Measurements from ENCODE around the gene DHH. TPM values are rescaled to one million over a fixed set of nuclear protein-coding genes. Genes with fewer than 3 reads are reported as not detected.

Gene DHH
- total RNA-seq, 1 experiment from 2014 or later: 0.15 TPM

GRCh38 chr12:49133590-49133989, 39.0 kb upstream of the DHH start (continued):
- TF ChIP-seq, protein P1, sequence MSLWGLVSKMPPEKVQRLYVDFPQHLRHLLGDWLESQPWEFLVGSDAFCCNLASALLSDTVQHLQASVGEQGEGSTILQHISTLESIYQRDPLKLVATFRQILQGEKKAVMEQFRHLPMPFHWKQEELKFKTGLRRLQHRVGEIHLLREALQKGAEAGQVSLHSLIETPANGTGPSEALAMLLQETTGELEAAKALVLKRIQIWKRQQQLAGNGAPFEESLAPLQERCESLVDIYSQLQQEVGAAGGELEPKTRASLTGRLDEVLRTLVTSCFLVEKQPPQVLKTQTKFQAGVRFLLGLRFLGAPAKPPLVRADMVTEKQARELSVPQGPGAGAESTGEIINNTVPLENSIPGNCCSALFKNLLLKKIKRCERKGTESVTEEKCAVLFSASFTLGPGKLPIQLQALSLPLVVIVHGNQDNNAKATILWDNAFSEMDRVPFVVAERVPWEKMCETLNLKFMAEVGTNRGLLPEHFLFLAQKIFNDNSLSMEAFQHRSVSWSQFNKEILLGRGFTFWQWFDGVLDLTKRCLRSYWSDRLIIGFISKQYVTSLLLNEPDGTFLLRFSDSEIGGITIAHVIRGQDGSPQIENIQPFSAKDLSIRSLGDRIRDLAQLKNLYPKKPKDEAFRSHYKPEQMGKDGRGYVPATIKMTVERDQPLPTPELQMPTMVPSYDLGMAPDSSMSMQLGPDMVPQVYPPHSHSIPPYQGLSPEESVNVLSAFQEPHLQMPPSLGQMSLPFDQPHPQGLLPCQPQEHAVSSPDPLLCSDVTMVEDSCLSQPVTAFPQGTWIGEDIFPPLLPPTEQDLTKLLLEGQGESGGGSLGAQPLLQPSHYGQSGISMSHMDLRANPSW (CRISPR knock-in tag; conservative IDR thresholded peaks at IDR 0.05; ENCODE audit: low read depth): no peak
- no peak for TF ChIP-seq ZNF138 (CRISPR knock-in tag; conservative IDR thresholded peaks at IDR 0.05)
- TF ChIP-seq OVOL2 (CRISPR knock-in tag; IDR thresholded peaks at IDR 0.05; ENCODE audit: borderline replicate concordance): no peak
- TF ChIP-seq GTF2I (CRISPR knock-in tag; conservative IDR thresholded peaks at IDR 0.05): no peak
- TF ChIP-seq PRRX2 (CRISPR knock-in tag; IDR thresholded peaks at IDR 0.05): no peak
- TF ChIP-seq MXD4 (CRISPR knock-in tag; IDR thresholded peaks at IDR 0.05; ENCODE audit: borderline replicate concordance): no peak
- no peak for TF ChIP-seq FOXP1 (CRISPR knock-in tag; IDR thresholded peaks at IDR 0.05; ENCODE audit: borderline replicate concordance)
- no peak for TF ChIP-seq GABPB1 (CRISPR knock-in tag; IDR thresholded peaks at IDR 0.05)
- TF ChIP-seq, protein P2, sequence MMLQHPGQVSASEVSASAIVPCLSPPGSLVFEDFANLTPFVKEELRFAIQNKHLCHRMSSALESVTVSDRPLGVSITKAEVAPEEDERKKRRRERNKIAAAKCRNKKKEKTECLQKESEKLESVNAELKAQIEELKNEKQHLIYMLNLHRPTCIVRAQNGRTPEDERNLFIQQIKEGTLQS (CRISPR knock-in tag; conservative IDR thresholded peaks at IDR 0.05): no peak
- TF ChIP-seq ARID4B (CRISPR knock-in tag; IDR thresholded peaks at IDR 0.05; ENCODE audit: borderline replicate concordance): no peak
- TF ChIP-seq, protein P3, sequence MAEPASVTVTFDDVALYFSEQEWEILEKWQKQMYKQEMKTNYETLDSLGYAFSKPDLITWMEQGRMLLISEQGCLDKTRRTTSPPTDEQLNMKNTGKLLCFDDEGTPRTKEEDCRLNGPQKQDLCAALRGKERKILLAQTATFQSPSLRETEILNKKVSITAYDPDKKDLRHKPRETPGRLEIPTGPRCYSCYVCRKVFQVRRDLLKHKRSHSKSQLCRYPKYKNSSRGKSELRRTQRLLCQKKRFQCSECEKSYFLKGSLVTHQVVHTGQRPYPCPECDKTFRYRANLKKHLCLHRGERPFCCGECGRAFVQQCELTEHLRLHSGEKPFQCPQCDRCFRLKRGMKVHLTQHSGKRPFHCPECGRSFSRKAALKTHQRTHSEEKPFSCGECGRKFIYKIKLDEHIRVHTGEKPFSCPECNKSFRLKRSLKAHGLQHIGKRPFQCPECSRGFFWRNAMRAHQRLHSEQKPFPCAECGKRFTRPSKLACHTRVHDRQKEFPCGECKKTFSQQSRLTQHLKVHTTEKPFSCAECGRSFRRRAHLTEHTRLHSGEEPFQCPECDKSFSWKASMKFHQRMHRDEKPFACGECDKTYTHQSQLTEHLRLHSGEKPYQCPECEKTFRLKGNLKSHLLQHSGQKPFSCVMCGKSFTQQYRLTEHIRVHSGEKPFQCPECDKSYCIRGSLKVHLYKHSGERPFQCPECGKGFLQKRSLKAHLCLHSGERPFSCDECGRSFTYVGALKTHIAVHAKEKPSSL (CRISPR knock-in tag; conservative IDR thresholded peaks at IDR 0.05): no peak
- TF ChIP-seq, protein P4, sequence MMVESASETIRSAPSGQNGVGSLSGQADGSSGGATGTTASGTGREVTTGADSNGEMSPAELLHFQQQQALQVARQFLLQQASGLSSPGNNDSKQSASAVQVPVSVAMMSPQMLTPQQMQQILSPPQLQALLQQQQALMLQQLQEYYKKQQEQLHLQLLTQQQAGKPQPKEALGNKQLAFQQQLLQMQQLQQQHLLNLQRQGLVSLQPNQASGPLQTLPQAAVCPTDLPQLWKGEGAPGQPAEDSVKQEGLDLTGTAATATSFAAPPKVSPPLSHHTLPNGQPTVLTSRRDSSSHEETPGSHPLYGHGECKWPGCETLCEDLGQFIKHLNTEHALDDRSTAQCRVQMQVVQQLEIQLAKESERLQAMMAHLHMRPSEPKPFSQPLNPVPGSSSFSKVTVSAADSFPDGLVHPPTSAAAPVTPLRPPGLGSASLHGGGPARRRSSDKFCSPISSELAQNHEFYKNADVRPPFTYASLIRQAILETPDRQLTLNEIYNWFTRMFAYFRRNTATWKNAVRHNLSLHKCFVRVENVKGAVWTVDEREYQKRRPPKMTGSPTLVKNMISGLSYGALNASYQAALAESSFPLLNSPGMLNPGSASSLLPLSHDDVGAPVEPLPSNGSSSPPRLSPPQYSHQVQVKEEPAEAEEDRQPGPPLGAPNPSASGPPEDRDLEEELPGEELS (CRISPR knock-in tag; IDR thresholded peaks at IDR 0.05): no peak

- TF ChIP-seq, protein P4 (CRISPR knock-in tag; IDR thresholded peaks at IDR 0.05): no peak
- TF ChIP-seq, protein P5, sequence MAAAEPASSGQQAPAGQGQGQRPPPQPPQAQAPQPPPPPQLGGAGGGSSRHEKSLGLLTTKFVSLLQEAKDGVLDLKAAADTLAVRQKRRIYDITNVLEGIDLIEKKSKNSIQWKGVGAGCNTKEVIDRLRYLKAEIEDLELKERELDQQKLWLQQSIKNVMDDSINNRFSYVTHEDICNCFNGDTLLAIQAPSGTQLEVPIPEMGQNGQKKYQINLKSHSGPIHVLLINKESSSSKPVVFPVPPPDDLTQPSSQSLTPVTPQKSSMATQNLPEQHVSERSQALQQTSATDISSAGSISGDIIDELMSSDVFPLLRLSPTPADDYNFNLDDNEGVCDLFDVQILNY (CRISPR knock-in tag; IDR thresholded peaks at IDR 0.05): no peak
- TF ChIP-seq, protein P6, sequence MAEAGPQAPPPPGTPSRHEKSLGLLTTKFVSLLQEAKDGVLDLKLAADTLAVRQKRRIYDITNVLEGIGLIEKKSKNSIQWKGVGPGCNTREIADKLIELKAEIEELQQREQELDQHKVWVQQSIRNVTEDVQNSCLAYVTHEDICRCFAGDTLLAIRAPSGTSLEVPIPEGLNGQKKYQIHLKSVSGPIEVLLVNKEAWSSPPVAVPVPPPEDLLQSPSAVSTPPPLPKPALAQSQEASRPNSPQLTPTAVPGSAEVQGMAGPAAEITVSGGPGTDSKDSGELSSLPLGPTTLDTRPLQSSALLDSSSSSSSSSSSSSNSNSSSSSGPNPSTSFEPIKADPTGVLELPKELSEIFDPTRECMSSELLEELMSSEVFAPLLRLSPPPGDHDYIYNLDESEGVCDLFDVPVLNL (CRISPR knock-in tag; IDR thresholded peaks at IDR 0.05; ENCODE audit: borderline replicate concordance, low read depth): no peak
- TF ChIP-seq ZNF423 (CRISPR knock-in tag; IDR thresholded peaks at IDR 0.05) (no peak), TP53 (CRISPR knock-in tag; IDR thresholded peaks at IDR 0.05) (no peak), TEAD4 (CRISPR knock-in tag; IDR thresholded peaks at IDR 0.05) (no peak)
- peaks cover 28% of the 10 kb centered on the region for H3K36me3 Mint-ChIP-seq
- no peaks in the 10 kb centered on the region for H3K9me3 Mint-ChIP-seq
- ATAC-seq: no peak
- no peak for DNase-seq (ENCODE audit: low spot score)
- H3K27me3 Mint-ChIP-seq (ENCODE audit: low read depth): no peaks in the 10 kb centered on the region; the same call in 1 of the 2 replicates
- ChIA-PET CTCF (interaction anchor here (0.7 to 3.0 kb wide), 5 partner anchors 12 to 214 kb away, joined by 3 to 13 read pairs (median 9); partner anchors contain the start of gene LMBR1L), POLR2A (interaction anchor here (0.6 to 0.8 kb wide), 2 partner anchors 102 to 105 kb away, joined by 4 read pairs; no protein-coding TSS in a partner anchor)
- H3K4me3 Mint-ChIP-seq: no peak overlapping the region
- H3K4me1 Mint-ChIP-seq: peaks cover 19% of the 10 kb centered on the region
- H3K27ac Mint-ChIP-seq: no peak overlapping the region
Observed at GRCh38 chr12:49133014-49133413, 38.4 kb upstream of the DHH start.
